GM21526 (cell line): ENCODE results near the gene ROBO1.
"Not testable (repeated sequence)": the region's sequence is repeated elsewhere in the genome, so short reads cannot be mapped to it uniquely, and the experiment has no call there.

Source experiments
- ATAC-seq: cut with Tn5 transposase; IDR thresholded peaks from one replicate; pipeline ENCODE4 v1.9.1; 2021; ENCODE audit warnings: moderate library complexity; ENCODE audit not compliant: unreplicated experiment, low FRiP score

ROBO1 gene

GRCh38 chr3:78792212-78792611 is 975.6 kb downstream of the ROBO1 start:
- no peak for ATAC-seq

- ATAC-seq, result no peak
Observed at GRCh38 chr3:78791753-78792152, 976.0 kb downstream of the ROBO1 start.

GRCh38 chr3:78788839-78789238 is 979.0 kb downstream of the ROBO1 start:
- no peak for ATAC-seq

GRCh38 chr3:78785004-78785403 is 982.8 kb downstream of the ROBO1 start:
- no peak for ATAC-seq

- no peak for ATAC-seq
Observed at GRCh38 chr3:78781351-78781750, 986.4 kb downstream of the ROBO1 start.

GRCh38 chr3:78765671-78766485 is 1001.9 kb downstream of the ROBO1 start:
- ATAC-seq, result no peak

GRCh38 chr3:78764634-78765033 is 1003.2 kb downstream of the ROBO1 start:
- no peak for ATAC-seq

GRCh38 chr3:78762121-78762520 is 1005.7 kb downstream of the ROBO1 start:
- no peak for ATAC-seq

GRCh38 chr3:78761126-78761525 is 1006.7 kb downstream of the ROBO1 start:
- no peak for ATAC-seq

- ATAC-seq, result no peak
Observed at GRCh38 chr3:78757731-78758130, 1010.1 kb downstream of the ROBO1 start.

- ATAC-seq, result no peak
Observed at GRCh38 chr3:78754066-78754743, 1013.6 kb downstream of the ROBO1 start.

- ATAC-seq, result no peak
Observed at GRCh38 chr3:78751266-78751665, 1016.5 kb downstream of the ROBO1 start.

- ATAC-seq, result not testable (repeated sequence)
Observed at GRCh38 chr3:78750291-78750690, 1017.5 kb downstream of the ROBO1 start.

- no peak for ATAC-seq
Observed at GRCh38 chr3:78749056-78749455, 1018.7 kb downstream of the ROBO1 start.

GRCh38 chr3:78745847-78746246 is 1022.0 kb downstream of the ROBO1 start:
- ATAC-seq, result no peak

- ATAC-seq, result no peak
Observed at GRCh38 chr3:78742491-78742890, 1025.3 kb downstream of the ROBO1 start.

GRCh38 chr3:78742041-78742440 is 1025.8 kb downstream of the ROBO1 start:
- no peak for ATAC-seq

GRCh38 chr3:78741066-78741645 is 1026.6 kb downstream of the ROBO1 start:
- ATAC-seq, result no peak

GRCh38 chr3:78738833-78739232 is 1029.0 kb downstream of the ROBO1 start:
- no peak for ATAC-seq

- ATAC-seq, result no peak
Observed at GRCh38 chr3:78737988-78738387, 1029.8 kb downstream of the ROBO1 start.

- no peak for ATAC-seq
Observed at GRCh38 chr3:78736863-78737262, 1030.9 kb downstream of the ROBO1 start.
